Small intestine (tissue), 7 donors: ENCODE results near the gene OR4D2. TPM values are rescaled to one million over a fixed set of nuclear protein-coding genes. Genes with fewer than 3 reads are reported as not detected.

Experiments used
- DNase-seq, 2 donors: peaks; one replicate each; pipeline versions ENCODE4 v3.0.0 to v3.0.0-alpha.2; 2013
- FAIRE-seq: peaks from 2 replicates; lab custom pipeline; 2012; peaks lifted over from hg19 to GRCh38; lab: Jason Lieb, UNC
- H3K27ac ChIP-seq, 3 donors: one replicate each; pipeline ENCODE4 v1.5.1; 2013; ENCODE audit warnings: low read length in 2 of 3, mild to moderate bottlenecking in 2 of 3, control low read depth in 1 of 3, inconsistent platforms in 1 of 3, low read depth in 1 of 3, moderate library complexity in 1 of 3
- H3K27me3 ChIP-seq, 3 donors: one replicate each; pipeline ENCODE4 v1.6.1; 2013; ENCODE audit warnings: low read length in 3 of 3, inconsistent platforms in 1 of 3; ENCODE audit not compliant: control insufficient read depth in 3 of 3, insufficient read depth in 3 of 3
- H3K36me3 ChIP-seq, 3 donors: one replicate each; pipeline ENCODE4 v1.6.1; 2013; ENCODE audit warnings: low read length in 3 of 3, inconsistent platforms in 1 of 3, low read depth in 1 of 3, mild to moderate bottlenecking in 1 of 3, moderate library complexity in 1 of 3; ENCODE audit not compliant: control insufficient read depth in 3 of 3, insufficient read depth in 2 of 3
- H3K4me1 ChIP-seq, 3 donors: one replicate each; pipeline ENCODE4 v1.6.1; 2013; ENCODE audit warnings: low read length in 2 of 3, inconsistent platforms in 1 of 3, low read depth in 1 of 3, mild to moderate bottlenecking in 1 of 3, moderate library complexity in 1 of 3; ENCODE audit not compliant: control insufficient read depth in 3 of 3, insufficient read depth in 2 of 3
- H3K4me3 ChIP-seq, 3 donors: one replicate each; pipeline ENCODE4 v1.5.1; 2013; ENCODE audit warnings: low read length in 3 of 3, control low read depth in 1 of 3, inconsistent platforms in 1 of 3, low read depth in 1 of 3, mild to moderate bottlenecking in 1 of 3, moderate library complexity in 1 of 3
- H3K9me3 ChIP-seq, 2 donors: one replicate each; pipeline ENCODE4 v1.6.1; 2013; ENCODE audit warnings: low read depth in 1 of 2, low read length in 1 of 2; ENCODE audit not compliant: control insufficient read depth in 2 of 2, insufficient read depth in 1 of 2
- WGBS, 3 donors: extraction: QIAGEN DNeasy Blood & Tissue Kit; methylation state at CpG; one replicate each; pipeline ENCODE4 v1.1.7; 2013; 5-methylcytosine and 5-hydroxymethylcytosine counted together
- polyA plus RNA-seq, 4 donors: library from polyadenylated mRNA; stranded (reverse) in 3 of 4; unstranded in 1 of 4; fragments of 200-250 nt in 3 of 4; fragments of 120-200 nt in 1 of 4; gene quantifications; one replicate each; pipeline versions ENCODE4 v1.2.1 to v1.2.3, GENCODE V29; 2013
- donor health status: healthy with polysubstance abuse.
- donor health status: control.
- donor health status: control.
- donor health status: Bipolar disorder and iron deficiency.
- donor health status: healthy.

The OR4D2 gene
- polyA plus RNA-seq, 4 donors: not detected

GRCh38 chr17:58181796-58182195 is 15.0 kb downstream of the OR4D2 start:
- no peak overlapping the region for H3K27ac ChIP-seq
- H3K27me3 ChIP-seq: no peaks in the 10 kb centered on the region
- WGBS, 3 donors: 69 to 79% (median 76%) methylated on average over 4 of the region's 4 CpGs
- FAIRE-seq (no peak), DNase-seq (no peak)
- no peaks in the 10 kb centered on the region for H3K36me3 ChIP-seq
- H3K4me1 ChIP-seq: peaks cover 0 to 33% (median 0%) of the 10 kb centered on the region in 3 donors
- no peaks in the 10 kb centered on the region for H3K9me3 ChIP-seq
- H3K4me3 ChIP-seq: no peak overlapping the region

GRCh38 chr17:58183514-58183913 is 16.7 kb downstream of the OR4D2 start:
- Histone ChIP-seq H3K36me3 (no peaks in the 10 kb centered on the region), H3K27me3 (peaks cover 0 to 3% (median 0%) of the 10 kb centered on the region in 3 donors), H3K27ac (no peak overlapping the region), H3K9me3 (no peaks in the 10 kb centered on the region), H3K4me1 (peaks cover 0 to 28% (median 0%) of the 10 kb centered on the region in 3 donors), H3K4me3 (no peak overlapping the region)
- no peak for DNase-seq
- 72 to 87% (median 86%) methylated on average over 4 of the region's 4 CpGs for WGBS, 3 donors
- FAIRE-seq: no peak

DNA sequence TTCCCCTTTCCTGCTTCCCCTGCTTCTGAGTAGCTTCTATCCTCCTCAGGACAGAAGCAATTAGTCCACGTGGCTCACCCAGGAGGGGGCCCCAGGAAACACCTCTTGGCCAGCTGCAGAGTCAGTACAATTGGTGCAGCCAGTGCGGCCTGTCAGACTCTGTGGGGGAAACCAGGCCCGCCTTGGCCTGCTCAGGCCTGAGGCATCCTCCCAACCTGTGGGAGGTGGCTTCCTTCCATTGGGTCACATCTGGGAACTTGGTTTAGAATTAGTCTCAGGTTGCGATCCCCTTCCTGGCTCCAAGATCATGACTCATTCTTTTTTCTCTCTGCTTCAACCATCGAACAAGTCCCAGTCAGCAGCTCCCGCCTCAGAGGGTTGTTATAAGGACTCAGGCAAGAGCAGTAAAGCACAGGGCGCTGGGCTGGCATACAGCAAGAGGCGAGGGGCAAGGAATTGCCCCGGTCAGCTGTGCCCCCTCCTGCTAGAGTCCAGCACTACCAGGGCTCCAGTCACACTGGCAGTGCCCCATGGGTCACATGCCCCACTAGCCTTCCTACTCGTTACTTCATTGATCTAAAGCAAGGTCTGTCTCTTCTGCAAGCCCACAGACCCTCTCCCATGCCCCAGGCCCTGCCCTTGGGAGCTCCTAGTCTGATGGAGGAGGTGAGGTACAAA is 17.7 kb downstream of the OR4D2 start:
- peaks cover 0 to 3% (median 0%) of the 10 kb centered on the region in 3 donors for H3K27me3 ChIP-seq
- no peak overlapping the region for H3K4me3 ChIP-seq
- no peak overlapping the region for H3K27ac ChIP-seq
- no peak for FAIRE-seq
- peaks cover 0 to 21% (median 0%) of the 10 kb centered on the region in 3 donors for H3K4me1 ChIP-seq
- DNase-seq: no peak
- H3K36me3 ChIP-seq: no peaks in the 10 kb centered on the region
- H3K9me3 ChIP-seq: no peaks in the 10 kb centered on the region
- 68 to 71% (median 68%) methylated on average over 10 of the region's 10 CpGs for whole genome bisulfite sequencing, 3 donors

DNA sequence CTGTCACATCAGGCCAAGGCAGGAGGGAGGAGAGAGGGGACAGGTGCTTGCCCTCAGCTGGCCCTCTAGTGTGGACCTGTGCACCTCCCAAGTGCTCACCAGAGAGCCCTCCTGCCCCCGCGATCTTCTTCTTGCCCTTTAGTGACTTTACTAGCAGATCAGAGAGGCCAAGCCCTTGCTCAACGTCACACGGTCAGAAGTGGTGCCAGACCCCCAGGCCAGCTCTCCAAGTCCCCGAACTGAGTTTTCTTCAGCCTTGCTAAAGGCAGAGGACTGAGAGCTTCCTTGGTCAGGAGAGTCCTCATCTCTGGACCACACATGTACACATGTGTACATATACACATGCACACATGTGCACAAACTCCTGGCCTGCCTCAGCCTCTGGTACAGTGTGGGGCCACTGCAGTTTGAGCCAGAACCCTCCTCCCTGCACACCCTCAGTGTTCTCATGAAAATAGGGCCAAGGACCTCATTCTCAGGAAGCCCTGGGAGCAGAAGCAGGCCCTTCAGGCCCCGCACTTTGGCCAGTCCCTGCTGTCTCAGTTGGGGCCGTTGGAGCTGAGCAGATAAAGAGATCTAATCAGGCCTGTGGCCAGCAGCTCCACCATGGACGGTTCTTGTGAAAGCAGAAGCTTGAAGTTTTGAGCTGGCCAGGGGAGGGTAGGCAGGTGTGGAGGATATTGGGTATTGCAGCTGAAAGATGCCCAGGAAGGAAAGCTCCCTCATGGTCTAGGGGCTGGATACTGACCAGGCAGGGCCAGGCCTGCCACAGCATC is 18.4 kb downstream of the OR4D2 start:
- Histone ChIP-seq H3K27ac (no peak overlapping the region), H3K27me3 (peaks cover 0 to 7% (median 0%) of the 10 kb centered on the region in 3 donors), H3K4me3 (no peak overlapping the region), H3K4me1 (peaks cover 0 to 14% (median 0%) of the 10 kb centered on the region in 3 donors), H3K36me3 (no peaks in the 10 kb centered on the region), H3K9me3 (no peaks in the 10 kb centered on the region)
- DNase-seq (no peak), FAIRE-seq (no peak)
- 69 to 77% (median 70%) methylated on average over 6 to 8 of the region's 8 CpGs for WGBS, 3 donors

GRCh38 chr17:58186591-58186990 is 19.8 kb downstream of the OR4D2 start:
- Histone ChIP-seq H3K4me1 (peaks cover 0 to 17% (median 0%) of the 10 kb centered on the region in 3 donors), H3K9me3 (no peaks in the 10 kb centered on the region), H3K36me3 (no peaks in the 10 kb centered on the region), H3K27ac (no peak overlapping the region), H3K27me3 (peaks cover 0 to 12% (median 0%) of the 10 kb centered on the region in 3 donors), H3K4me3 (no peak overlapping the region)
- WGBS, 3 donors: 81 to 96% (median 85%) methylated on average over 4 of the region's 4 CpGs
- DNase-seq (no peak), FAIRE-seq (no peak)

DNA sequence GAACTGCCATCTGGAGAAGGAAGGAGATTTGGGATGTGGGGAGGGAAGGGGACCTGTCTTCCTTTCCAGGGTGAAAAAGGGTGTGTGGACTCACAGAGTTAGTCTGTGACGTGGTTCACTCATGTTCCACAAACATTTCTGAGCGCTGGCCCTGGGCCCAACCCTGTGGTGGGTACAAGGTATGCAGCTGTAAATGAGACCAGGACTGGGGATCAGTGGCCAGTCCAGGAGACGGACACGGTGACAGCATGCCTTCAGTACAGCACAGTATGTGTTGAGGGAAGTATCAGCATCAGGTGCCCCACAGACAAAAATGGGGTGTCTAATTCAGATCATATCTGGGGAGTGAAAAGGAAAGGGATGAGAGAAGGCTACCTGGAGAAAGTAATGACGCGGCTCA is 20.3 kb downstream of the OR4D2 start:
- H3K36me3 ChIP-seq: no peaks in the 10 kb centered on the region
- H3K27me3 ChIP-seq: peaks cover 0 to 12% (median 0%) of the 10 kb centered on the region in 3 donors
- DNase-seq (no peak), FAIRE-seq (no peak)
- 85 to 89% (median 87%) methylated on average over 5 to 6 of the region's 6 CpGs for WGBS, 3 donors
- H3K4me3 ChIP-seq: no peak overlapping the region
- H3K4me1 ChIP-seq: peaks cover 0 to 19% (median 0%) of the 10 kb centered on the region in 3 donors
- no peak overlapping the region for H3K27ac ChIP-seq
- no peaks in the 10 kb centered on the region for H3K9me3 ChIP-seq

DNA sequence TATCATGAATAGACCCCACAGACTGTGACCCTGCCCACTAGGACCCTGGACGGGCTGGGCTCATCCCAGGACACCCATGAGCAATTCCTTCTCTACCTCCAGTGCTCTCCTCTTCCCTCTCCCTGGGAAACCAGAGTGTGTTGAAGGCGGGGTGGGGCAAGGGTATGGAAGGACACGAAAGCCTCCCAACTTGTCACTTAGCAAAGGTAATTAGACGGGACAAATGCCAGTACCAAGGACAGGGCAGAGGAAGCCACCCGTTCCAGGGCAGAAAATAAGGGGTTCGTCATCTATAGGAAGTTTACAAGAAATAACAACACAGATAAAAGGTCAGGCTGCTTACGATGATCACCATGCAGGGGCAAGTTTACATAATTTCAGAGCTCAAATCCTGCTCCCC is 20.9 kb downstream of the OR4D2 start:
- no peaks in the 10 kb centered on the region for H3K36me3 ChIP-seq
- H3K27me3 ChIP-seq: peaks cover 0 to 12% (median 0%) of the 10 kb centered on the region in 3 donors
- FAIRE-seq (no peak), DNase-seq (no peak)
- H3K4me1 ChIP-seq: peaks cover 0 to 19% (median 0%) of the 10 kb centered on the region in 3 donors
- H3K27ac ChIP-seq: no peak overlapping the region
- H3K9me3 ChIP-seq: no peaks in the 10 kb centered on the region
- H3K4me3 ChIP-seq: no peak overlapping the region
- 15 to 40% (median 24%) methylated on average over 6 to 7 of the region's 7 CpGs for WGBS, 3 donors

DNA sequence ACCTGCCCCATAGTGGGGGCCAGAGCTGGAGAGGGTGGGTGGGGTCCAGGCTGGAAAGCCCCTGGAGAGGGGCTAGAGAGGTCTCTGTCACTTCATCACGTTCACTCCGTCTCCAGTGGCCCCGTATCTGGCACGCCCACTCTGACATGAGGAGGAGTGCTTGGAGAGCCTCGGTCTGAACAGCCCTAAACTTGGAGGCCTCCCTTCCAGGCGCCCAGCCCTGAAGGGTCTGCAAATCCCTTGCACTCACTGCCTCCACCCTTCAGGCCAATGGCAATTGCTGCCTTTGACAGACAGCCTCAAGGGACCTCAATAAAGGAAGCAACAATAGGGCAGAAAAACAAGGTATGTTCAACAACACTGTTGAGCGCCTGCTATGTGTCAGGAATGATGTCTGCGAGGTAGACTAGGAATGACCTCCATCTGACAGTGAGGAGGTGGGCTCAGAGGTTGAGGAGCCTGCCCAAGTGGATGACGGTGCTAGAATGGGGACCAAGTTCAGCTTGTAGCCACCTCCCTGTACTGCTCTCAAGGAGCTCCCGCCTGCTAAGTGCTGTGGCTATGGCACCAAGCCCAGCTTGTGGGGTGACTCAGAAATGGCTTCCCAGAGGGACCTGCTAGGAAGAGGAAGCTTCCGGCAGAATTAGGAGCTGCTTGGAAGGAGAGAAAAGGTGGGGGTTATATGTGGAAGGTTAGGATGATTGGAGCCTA is 22.8 kb downstream of the OR4D2 start:
- DNase-seq: peak in 1 of 2 donors; percentile 31
- no peak for FAIRE-seq
- Histone ChIP-seq H3K4me3 (no peak overlapping the region), H3K27me3 (peaks cover 0 to 12% (median 0%) of the 10 kb centered on the region in 3 donors), H3K4me1 (peaks cover 0 to 14% (median 0%) of the 10 kb centered on the region in 3 donors), H3K36me3 (no peaks in the 10 kb centered on the region), H3K9me3 (no peaks in the 10 kb centered on the region), H3K27ac (no peak overlapping the region)
- WGBS, 3 donors: 46 to 62% (median 55%) methylated on average over 11 of the region's 11 CpGs
